ENCODE data around the gene BANF2. TPM values are rescaled to one million over a fixed set of nuclear protein-coding genes. Genes with fewer than 3 reads are reported as not detected.
A peak's percentile ranks its signal among the peaks of the same experiment; 100 is the strongest.

The BANF2 gene
- total and polyA plus RNA-seq, 2 of the 13 experiments (the other 11 are each of a cell fraction or from before 2014, with no cell fraction given) = 0.35 TPM; not detected in 1

DNA sequence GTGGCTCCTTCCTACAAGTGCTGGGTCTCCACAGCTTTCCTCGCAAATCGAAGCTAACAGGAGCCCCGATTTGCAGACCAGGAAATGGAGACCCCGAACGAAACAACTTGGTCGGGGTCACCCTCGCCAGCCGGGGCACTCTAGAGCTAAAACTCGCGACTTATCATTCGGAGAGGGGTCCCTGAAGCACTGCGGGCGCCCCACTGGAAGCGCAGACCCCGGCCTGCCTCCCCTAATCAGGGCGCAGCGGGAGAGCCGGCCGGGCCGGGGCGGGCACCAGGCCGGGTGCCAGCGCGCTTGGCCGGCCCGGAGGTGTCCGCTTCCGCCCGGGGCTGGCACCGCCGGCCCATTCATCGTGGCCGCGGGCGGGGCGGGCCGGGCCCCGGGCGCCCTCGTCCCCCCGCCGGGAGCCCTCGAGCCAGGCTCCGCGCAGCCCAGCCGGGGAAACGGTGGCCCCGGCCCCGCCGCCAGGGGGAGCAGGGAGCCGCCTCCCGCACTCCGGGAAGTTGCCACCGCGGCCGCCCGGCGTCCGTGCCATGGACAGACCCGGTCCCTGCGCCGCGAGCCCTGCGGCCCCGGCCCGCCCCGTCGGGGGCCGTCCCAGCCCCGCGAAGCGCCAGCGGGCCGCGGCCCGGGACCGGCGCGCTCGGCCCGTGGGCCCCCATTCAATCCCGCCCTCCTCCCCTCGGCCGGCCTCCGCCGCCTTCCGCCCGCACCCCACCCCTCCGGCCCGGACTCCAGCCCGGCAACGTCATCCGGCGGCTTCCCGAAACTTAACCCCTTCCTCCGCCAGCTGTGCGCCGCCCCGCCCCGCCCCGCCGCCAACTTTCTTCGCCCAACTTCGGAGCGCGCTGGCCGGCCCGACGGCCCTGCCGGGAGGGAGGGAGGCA, 18.7 kb upstream of the BANF2 start (continued):
- TF ChIP-seq ZBTB2 (CRISPR knock-in tag; IDR thresholded peaks at IDR 0.05; ENCODE audit: low read depth) (peak; percentile 1; the same call in 1 of the 2 replicates), UBTF (CRISPR knock-in tag; IDR thresholded peaks at IDR 0.05) (peak; percentile 63), ZFP62 (CRISPR knock-in tag; IDR thresholded peaks at IDR 0.05) (0 out of 2 replicates have a peak, but pooled peaks have one; percentile 50), ZNF687 (CRISPR knock-in tag; IDR thresholded peaks at IDR 0.05) (peak; percentile 13; the same call in 1 of the 2 replicates), ISL2 (CRISPR knock-in tag; IDR thresholded peaks at IDR 0.05) (0 out of 2 replicates have a peak, but pooled peaks have one; percentile 52)
- TF ChIP-seq, protein P1, sequence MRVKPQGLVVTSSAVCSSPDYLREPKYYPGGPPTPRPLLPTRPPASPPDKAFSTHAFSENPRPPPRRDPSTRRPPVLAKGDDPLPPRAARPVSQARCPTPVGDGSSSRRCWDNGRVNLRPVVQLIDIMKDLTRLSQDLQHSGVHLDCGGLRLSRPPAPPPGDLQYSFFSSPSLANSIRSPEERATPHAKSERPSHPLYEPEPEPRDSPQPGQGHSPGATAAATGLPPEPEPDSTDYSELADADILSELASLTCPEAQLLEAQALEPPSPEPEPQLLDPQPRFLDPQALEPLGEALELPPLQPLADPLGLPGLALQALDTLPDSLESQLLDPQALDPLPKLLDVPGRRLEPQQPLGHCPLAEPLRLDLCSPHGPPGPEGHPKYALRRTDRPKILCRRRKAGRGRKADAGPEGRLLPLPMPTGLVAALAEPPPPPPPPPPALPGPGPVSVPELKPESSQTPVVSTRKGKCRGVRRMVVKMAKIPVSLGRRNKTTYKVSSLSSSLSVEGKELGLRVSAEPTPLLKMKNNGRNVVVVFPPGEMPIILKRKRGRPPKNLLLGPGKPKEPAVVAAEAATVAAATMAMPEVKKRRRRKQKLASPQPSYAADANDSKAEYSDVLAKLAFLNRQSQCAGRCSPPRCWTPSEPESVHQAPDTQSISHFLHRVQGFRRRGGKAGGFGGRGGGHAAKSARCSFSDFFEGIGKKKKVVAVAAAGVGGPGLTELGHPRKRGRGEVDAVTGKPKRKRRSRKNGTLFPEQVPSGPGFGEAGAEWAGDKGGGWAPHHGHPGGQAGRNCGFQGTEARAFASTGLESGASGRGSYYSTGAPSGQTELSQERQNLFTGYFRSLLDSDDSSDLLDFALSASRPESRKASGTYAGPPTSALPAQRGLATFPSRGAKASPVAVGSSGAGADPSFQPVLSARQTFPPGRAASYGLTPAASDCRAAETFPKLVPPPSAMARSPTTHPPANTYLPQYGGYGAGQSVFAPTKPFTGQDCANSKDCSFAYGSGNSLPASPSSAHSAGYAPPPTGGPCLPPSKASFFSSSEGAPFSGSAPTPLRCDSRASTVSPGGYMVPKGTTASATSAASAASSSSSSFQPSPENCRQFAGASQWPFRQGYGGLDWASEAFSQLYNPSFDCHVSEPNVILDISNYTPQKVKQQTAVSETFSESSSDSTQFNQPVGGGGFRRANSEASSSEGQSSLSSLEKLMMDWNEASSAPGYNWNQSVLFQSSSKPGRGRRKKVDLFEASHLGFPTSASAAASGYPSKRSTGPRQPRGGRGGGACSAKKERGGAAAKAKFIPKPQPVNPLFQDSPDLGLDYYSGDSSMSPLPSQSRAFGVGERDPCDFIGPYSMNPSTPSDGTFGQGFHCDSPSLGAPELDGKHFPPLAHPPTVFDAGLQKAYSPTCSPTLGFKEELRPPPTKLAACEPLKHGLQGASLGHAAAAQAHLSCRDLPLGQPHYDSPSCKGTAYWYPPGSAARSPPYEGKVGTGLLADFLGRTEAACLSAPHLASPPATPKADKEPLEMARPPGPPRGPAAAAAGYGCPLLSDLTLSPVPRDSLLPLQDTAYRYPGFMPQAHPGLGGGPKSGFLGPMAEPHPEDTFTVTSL (CRISPR knock-in tag; IDR thresholded peaks at IDR 0.05; ENCODE audit: borderline replicate concordance) = peak; percentile 16; the same call in 1 of the 2 replicates
- TF ChIP-seq, protein P2, sequence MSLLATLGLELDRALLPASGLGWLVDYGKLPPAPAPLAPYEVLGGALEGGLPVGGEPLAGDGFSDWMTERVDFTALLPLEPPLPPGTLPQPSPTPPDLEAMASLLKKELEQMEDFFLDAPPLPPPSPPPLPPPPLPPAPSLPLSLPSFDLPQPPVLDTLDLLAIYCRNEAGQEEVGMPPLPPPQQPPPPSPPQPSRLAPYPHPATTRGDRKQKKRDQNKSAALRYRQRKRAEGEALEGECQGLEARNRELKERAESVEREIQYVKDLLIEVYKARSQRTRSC (CRISPR knock-in tag; IDR thresholded peaks at IDR 0.05; ENCODE audit: low read depth) = no peak
- TF ChIP-seq, protein P3, sequence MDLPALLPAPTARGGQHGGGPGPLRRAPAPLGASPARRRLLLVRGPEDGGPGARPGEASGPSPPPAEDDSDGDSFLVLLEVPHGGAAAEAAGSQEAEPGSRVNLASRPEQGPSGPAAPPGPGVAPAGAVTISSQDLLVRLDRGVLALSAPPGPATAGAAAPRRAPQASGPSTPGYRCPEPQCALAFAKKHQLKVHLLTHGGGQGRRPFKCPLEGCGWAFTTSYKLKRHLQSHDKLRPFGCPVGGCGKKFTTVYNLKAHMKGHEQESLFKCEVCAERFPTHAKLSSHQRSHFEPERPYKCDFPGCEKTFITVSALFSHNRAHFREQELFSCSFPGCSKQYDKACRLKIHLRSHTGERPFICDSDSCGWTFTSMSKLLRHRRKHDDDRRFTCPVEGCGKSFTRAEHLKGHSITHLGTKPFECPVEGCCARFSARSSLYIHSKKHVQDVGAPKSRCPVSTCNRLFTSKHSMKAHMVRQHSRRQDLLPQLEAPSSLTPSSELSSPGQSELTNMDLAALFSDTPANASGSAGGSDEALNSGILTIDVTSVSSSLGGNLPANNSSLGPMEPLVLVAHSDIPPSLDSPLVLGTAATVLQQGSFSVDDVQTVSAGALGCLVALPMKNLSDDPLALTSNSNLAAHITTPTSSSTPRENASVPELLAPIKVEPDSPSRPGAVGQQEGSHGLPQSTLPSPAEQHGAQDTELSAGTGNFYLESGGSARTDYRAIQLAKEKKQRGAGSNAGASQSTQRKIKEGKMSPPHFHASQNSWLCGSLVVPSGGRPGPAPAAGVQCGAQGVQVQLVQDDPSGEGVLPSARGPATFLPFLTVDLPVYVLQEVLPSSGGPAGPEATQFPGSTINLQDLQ (CRISPR knock-in tag; IDR thresholded peaks at IDR 0.05) = 0 out of 2 replicates have a peak, but pooled peaks have one; percentile 7

All from HepG2 (cell line).